K562 (cell line): ENCODE results near the gene IZUMO4. TPM values are rescaled to one million over a fixed set of nuclear protein-coding genes. Genes with fewer than 3 reads are reported as not detected.

Experiments used
- DMBX1 ChIP-seq: fragments of 250-450 bp; sonication (Bioruptor Pico); IDR thresholded peaks from 2 replicates; pipeline ENCODE4 v1.8.0; 2022; ENCODE audit warnings: inconsistent platforms, mild to moderate bottlenecking, moderate library complexity, borderline replicate concordance
- E2F3 ChIP-seq: fragments of 250-450 bp; sonication (Bioruptor Pico); IDR thresholded peaks from 2 replicates; pipeline ENCODE4 v1.4.0; 2020; ENCODE audit warnings: mild to moderate bottlenecking
- NRF1 ChIP-seq, 2 experiments: fragments of 450-650 bp; IDR thresholded peaks in 1 of 2; conservative IDR thresholded peaks in 1 of 2; 2 replicates each; pipeline ENCODE4 v1.6.1; 2014; ENCODE audit warnings: mild to moderate bottlenecking in 2 of 2
- SMAD1 ChIP-seq: fragments of 150-350 bp; IDR thresholded peaks from 2 replicates; pipeline ENCODE4 v1.6.1; 2014; ENCODE audit warnings: low read length, low read depth; ENCODE audit not compliant: partially characterized antibody
- SUPT5H ChIP-seq: fragments of 450-650 bp; IDR thresholded peaks from 2 replicates; pipeline ENCODE4 v1.6.1; 2016
- ZNF561 ChIP-seq: fragments of 450-650 bp; formaldehyde crosslinking; conservative IDR thresholded peaks from 2 replicates; pipeline ENCODE4 v1.4.0; 2020; ENCODE audit warnings: mild to moderate bottlenecking, moderate library complexity
- ZNF584 ChIP-seq: fragments of 200-800 bp; sonication (Bioruptor generic); IDR thresholded peaks from 2 replicates; pipeline ENCODE4 v1.6.1; 2016; ENCODE audit warnings: low read depth, mild to moderate bottlenecking, missing genetic modification characterization, missing compliant biosample characterization
- ZNF780A ChIP-seq: fragments of 250-450 bp; sonication (Bioruptor Pico); IDR thresholded peaks from 2 replicates; pipeline ENCODE4 v1.5.0; 2021; ENCODE audit warnings: mild to moderate bottlenecking
- polyA plus RNA-seq, 8 experiments: library from polyadenylated mRNA; depleted of rRNA in 4 of 8; stranded (reverse) in 5 of 8; unstranded in 3 of 8; fragments of >200 nt; fragmentation: Nextera tagmentation in 2 of 8; fragmentation: Illumina TruSeq in 1 of 8; extraction: Ambion mirVana in 2 of 8; extraction: Trizol in 1 of 8; gene quantifications; 2 replicates each; pipeline versions ENCODE4 v1.2.1 to v1.2.3, GENCODE V29; 2011 to 2014; ENCODE audit warnings: inconsistent platforms in 1 of 8, missing spikeins in 1 of 8
- total RNA-seq, 7 experiments: library from RNA; depleted of rRNA in 6 of 7; stranded (reverse); fragments of >200 nt in 6 of 7; fragmentation: Illumina TruSeq in 2 of 7; extraction: Trizol in 2 of 7; gene quantifications; 2 replicates each; pipeline versions ENCODE4 v1.2.1 to v1.2.3, GENCODE V29; 2011 to 2021; ENCODE audit warnings: low replicate concordance in 1 of 7
- TF ChIP-seq, protein P1 (sequence below): fragments of 450-650 bp; IDR thresholded peaks from 2 replicates; pipeline ENCODE4 v1.6.1; 2016; ENCODE audit warnings: antibody characterized with exemption
- TF ChIP-seq, protein P2 (sequence below): IDR thresholded peaks from 3 replicates; pipeline ENCODE4 v1.6.1; 2011; ENCODE audit warnings: borderline replicate concordance, mild to moderate bottlenecking, moderate library complexity; ENCODE audit not compliant: insufficient read length; ENCODE audit errors: extremely low read depth
- TF ChIP-seq, protein P3 (sequence below): fragments of 250-450 bp; sonication (Bioruptor Pico); IDR thresholded peaks from 2 replicates; pipeline ENCODE4 v1.8.0; 2021; ENCODE audit warnings: borderline replicate concordance, mild to moderate bottlenecking, moderate library complexity; ENCODE audit not compliant: poor library complexity, severe bottlenecking
- TF ChIP-seq, protein P4 (sequence below): sonication (generic); formaldehyde crosslinking; IDR thresholded peaks from 2 replicates; pipeline ENCODE4 v1.8.1; 2022; ENCODE audit warnings: missing genetic modification reagents
- TF ChIP-seq, protein P5 (sequence below): fragments of 150-350 bp; conservative IDR thresholded peaks from 2 replicates; pipeline ENCODE4 v1.6.1; 2014; ENCODE audit warnings: low read length
- TF ChIP-seq, protein P6 (sequence below): fragments of 250-450 bp; sonication (Bioruptor Pico); IDR thresholded peaks from 2 replicates; pipeline ENCODE4 v1.5.0; 2021; ENCODE audit warnings: mild to moderate bottlenecking, borderline replicate concordance

The IZUMO4 gene
- total and polyA plus RNA-seq, 9 of the 15 experiments (the other 6 are each of a cell fraction or from before 2014, with no cell fraction given) = 0.07 to 3.9 (median 1.2) TPM

DNA sequence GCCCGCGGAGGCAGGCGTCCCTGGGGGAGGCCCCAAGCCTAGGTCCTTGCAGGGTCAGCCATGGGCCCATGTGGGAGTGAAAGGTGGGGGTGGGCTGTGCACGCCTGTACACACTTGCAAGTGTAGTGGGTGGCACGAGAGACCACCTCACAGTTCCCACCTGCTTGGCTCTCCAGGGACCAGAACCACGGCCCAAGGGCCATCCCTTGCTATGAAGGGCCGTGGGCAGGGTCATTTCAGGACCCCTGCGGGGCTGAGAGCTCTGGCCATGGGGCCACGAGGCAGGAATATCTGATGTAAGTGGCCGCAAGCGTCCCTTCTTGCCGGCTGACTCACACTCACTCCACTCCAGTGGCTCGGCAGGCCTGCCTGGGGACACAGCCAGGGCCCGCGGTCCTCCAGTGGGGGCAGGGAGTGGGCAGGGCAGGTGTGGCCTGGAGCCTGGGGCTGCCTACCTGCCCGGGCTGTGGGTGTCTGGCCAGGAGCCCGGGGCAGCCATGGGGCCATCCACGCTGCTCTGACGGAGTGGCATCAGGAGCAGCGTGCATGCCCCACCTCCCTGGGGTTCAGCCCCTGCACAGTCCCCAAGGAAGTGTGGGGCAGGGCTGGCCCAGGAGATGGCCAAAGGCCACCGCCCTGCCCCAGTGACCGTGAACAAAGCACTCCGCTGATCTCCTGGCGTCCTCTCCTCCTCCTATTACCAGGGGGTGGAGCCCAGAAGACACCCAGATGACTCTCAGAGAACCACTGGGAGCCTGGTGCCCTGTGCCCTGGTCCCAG is 37.1 kb upstream of the IZUMO4 start (continued):
- TF ChIP-seq, protein P1, sequence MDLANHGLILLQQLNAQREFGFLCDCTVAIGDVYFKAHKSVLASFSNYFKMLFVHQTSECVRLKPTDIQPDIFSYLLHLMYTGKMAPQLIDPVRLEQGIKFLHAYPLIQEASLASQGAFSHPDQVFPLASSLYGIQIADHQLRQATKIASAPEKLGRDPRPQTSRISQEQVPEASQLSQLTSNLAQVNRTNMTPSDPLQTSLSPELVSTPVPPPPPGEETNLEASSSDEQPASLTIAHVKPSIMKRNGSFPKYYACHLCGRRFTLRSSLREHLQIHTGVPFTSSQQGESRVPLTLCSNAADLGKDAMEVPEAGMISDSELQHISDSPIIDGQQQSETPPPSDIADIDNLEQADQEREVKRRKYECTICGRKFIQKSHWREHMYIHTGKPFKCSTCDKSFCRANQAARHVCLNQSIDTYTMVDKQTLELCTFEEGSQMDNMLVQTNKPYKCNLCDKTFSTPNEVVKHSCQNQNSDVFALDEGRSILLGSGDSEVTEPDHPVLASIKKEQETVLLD = peak; percentile 39; the same call in 1 of the 2 replicates
- peak; percentile 95 for TF ChIP-seq ZNF584
- TF ChIP-seq, protein P2, sequence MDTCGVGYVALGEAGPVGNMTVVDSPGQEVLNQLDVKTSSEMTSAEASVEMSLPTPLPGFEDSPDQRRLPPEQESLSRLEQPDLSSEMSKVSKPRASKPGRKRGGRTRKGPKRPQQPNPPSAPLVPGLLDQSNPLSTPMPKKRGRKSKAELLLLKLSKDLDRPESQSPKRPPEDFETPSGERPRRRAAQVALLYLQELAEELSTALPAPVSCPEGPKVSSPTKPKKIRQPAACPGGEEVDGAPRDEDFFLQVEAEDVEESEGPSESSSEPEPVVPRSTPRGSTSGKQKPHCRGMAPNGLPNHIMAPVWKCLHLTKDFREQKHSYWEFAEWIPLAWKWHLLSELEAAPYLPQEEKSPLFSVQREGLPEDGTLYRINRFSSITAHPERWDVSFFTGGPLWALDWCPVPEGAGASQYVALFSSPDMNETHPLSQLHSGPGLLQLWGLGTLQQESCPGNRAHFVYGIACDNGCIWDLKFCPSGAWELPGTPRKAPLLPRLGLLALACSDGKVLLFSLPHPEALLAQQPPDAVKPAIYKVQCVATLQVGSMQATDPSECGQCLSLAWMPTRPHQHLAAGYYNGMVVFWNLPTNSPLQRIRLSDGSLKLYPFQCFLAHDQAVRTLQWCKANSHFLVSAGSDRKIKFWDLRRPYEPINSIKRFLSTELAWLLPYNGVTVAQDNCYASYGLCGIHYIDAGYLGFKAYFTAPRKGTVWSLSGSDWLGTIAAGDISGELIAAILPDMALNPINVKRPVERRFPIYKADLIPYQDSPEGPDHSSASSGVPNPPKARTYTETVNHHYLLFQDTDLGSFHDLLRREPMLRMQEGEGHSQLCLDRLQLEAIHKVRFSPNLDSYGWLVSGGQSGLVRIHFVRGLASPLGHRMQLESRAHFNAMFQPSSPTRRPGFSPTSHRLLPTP = no peak
- TF ChIP-seq ZNF780A (CRISPR knock-in tag) = peak; percentile 69; the same call in 1 of the 2 replicates
- peak; percentile 71; the same call in 1 of the 2 replicates for TF ChIP-seq SUPT5H
- TF ChIP-seq, protein P3, sequence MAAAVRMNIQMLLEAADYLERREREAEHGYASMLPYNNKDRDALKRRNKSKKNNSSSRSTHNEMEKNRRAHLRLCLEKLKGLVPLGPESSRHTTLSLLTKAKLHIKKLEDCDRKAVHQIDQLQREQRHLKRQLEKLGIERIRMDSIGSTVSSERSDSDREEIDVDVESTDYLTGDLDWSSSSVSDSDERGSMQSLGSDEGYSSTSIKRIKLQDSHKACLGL (CRISPR knock-in tag) = no peak
- TF ChIP-seq, protein P4, sequence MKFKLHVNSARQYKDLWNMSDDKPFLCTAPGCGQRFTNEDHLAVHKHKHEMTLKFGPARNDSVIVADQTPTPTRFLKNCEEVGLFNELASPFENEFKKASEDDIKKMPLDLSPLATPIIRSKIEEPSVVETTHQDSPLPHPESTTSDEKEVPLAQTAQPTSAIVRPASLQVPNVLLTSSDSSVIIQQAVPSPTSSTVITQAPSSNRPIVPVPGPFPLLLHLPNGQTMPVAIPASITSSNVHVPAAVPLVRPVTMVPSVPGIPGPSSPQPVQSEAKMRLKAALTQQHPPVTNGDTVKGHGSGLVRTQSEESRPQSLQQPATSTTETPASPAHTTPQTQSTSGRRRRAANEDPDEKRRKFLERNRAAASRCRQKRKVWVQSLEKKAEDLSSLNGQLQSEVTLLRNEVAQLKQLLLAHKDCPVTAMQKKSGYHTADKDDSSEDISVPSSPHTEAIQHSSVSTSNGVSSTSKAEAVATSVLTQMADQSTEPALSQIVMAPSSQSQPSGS = no peak
- TF ChIP-seq, protein P5, sequence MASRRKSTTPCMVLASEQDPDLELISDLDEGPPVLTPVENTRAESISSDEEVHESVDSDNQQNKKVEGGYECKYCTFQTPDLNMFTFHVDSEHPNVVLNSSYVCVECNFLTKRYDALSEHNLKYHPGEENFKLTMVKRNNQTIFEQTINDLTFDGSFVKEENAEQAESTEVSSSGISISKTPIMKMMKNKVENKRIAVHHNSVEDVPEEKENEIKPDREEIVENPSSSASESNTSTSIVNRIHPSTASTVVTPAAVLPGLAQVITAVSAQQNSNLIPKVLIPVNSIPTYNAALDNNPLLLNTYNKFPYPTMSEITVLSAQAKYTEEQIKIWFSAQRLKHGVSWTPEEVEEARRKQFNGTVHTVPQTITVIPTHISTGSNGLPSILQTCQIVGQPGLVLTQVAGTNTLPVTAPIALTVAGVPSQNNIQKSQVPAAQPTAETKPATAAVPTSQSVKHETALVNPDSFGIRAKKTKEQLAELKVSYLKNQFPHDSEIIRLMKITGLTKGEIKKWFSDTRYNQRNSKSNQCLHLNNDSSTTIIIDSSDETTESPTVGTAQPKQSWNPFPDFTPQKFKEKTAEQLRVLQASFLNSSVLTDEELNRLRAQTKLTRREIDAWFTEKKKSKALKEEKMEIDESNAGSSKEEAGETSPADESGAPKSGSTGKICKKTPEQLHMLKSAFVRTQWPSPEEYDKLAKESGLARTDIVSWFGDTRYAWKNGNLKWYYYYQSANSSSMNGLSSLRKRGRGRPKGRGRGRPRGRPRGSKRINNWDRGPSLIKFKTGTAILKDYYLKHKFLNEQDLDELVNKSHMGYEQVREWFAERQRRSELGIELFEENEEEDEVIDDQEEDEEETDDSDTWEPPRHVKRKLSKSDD = no peak
- peak; percentile 36 for TF ChIP-seq SMAD1
- peak; percentile 46 to 67 for TF ChIP-seq NRF1 (conservative IDR thresholded peaks at IDR 0.05 in 1 of 2, IDR thresholded peaks at IDR 0.05 in 1 of 2)
- TF ChIP-seq ZNF561 (CRISPR knock-in tag) = 0 out of 2 replicates have a peak, but pooled peaks have one; percentile 5
- TF ChIP-seq, protein P6, sequence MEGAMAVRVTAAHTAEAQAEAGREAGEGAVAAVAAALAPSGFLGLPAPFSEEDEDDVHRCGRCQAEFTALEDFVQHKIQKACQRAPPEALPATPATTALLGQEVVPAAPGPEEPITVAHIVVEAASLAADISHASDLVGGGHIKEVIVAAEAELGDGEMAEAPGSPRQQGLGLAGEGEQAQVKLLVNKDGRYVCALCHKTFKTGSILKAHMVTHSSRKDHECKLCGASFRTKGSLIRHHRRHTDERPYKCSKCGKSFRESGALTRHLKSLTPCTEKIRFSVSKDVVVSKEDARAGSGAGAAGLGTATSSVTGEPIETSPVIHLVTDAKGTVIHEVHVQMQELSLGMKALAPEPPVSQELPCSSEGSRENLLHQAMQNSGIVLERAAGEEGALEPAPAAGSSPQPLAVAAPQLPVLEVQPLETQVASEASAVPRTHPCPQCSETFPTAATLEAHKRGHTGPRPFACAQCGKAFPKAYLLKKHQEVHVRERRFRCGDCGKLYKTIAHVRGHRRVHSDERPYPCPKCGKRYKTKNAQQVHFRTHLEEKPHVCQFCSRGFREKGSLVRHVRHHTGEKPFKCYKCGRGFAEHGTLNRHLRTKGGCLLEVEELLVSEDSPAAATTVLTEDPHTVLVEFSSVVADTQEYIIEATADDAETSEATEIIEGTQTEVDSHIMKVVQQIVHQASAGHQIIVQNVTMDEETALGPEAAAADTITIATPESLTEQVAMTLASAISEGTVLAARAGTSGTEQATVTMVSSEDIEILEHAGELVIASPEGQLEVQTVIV (CRISPR knock-in tag) = no peak; the same call in 1 of the 2 replicates
- TF ChIP-seq E2F3 (CRISPR knock-in tag) = peak; percentile 38
- TF ChIP-seq DMBX1 (CRISPR knock-in tag) = peak; percentile 94
